Activated naive CD8-positive, alpha-beta T cell (primary cell): ENCODE results near the gene HSD11B1.

Experiments used
- H3K27ac Mint-ChIP-seq: one replicate; pipeline ENCODE4 v1.8.0; 2021; ENCODE audit warnings: mixed read lengths
- H3K27me3 Mint-ChIP-seq: one replicate; pipeline ENCODE4 v1.8.0; 2021; ENCODE audit warnings: mixed read lengths
- H3K36me3 Mint-ChIP-seq: one replicate; pipeline ENCODE4 v1.8.0; 2021; ENCODE audit warnings: mixed read lengths
- H3K4me1 Mint-ChIP-seq: one replicate; pipeline ENCODE4 v1.8.0; 2021; ENCODE audit warnings: low read depth, mixed read lengths
- H3K4me3 Mint-ChIP-seq: one replicate; pipeline ENCODE4 v1.8.0; 2021; ENCODE audit warnings: mild to moderate bottlenecking, mixed read lengths
- H3K9me3 Mint-ChIP-seq: one replicate; pipeline ENCODE4 v1.8.0; 2021; ENCODE audit warnings: low read depth, mixed read lengths

Gene HSD11B1

GRCh38 chr1:209704584-209704983 is at the start of gene HSD11B1:
TSS of gene HSD11B1 (plus strand) at chr1:209704846. CDS start at chr1:209704943, 97 bp downstream.
- Mint-ChIP-seq H3K36me3 (peaks cover 3% of the 10 kb centered on the region), H3K4me1 (peaks cover 14% of the 10 kb centered on the region), H3K27me3 (no peaks in the 10 kb centered on the region), H3K27ac (peak within 1 kb of the TSS; percentile 13), H3K9me3 (no peaks in the 10 kb centered on the region), H3K4me3 (no peak within 1 kb of the TSS)

GRCh38 chr1:209655411-209656231 is 49.0 kb upstream of the HSD11B1 start:
- Mint-ChIP-seq H3K4me3 (no peak overlapping the region), H3K36me3 (no peaks in the 10 kb centered on the region), H3K4me1 (peaks cover 28% of the 10 kb centered on the region), H3K27me3 (peaks cover 2% of the 10 kb centered on the region), H3K27ac (no peak overlapping the region), H3K9me3 (no peaks in the 10 kb centered on the region)

- H3K27me3 Mint-ChIP-seq = peaks cover 2% of the 10 kb centered on the region
- no peaks in the 10 kb centered on the region for H3K9me3 Mint-ChIP-seq
- peaks cover 22% of the 10 kb centered on the region for H3K4me1 Mint-ChIP-seq
- no peak overlapping the region for H3K27ac Mint-ChIP-seq
- H3K36me3 Mint-ChIP-seq = peaks cover 2% of the 10 kb centered on the region
- H3K4me3 Mint-ChIP-seq = no peak overlapping the region
Measured at GRCh38 chr1:209657140-209657879, 47.3 kb upstream of the HSD11B1 start.

GRCh38 chr1:209657918-209658317 is 46.7 kb upstream of the HSD11B1 start:
- H3K27me3 Mint-ChIP-seq = peaks cover 2% of the 10 kb centered on the region
- H3K4me3 Mint-ChIP-seq = no peak overlapping the region
- H3K9me3 Mint-ChIP-seq = no peaks in the 10 kb centered on the region
- no peak overlapping the region for H3K27ac Mint-ChIP-seq
- H3K36me3 Mint-ChIP-seq = peaks cover 3% of the 10 kb centered on the region
- H3K4me1 Mint-ChIP-seq = peaks cover 17% of the 10 kb centered on the region

GRCh38 chr1:209659909-209660308 is 44.7 kb upstream of the HSD11B1 start:
- H3K4me1 Mint-ChIP-seq = peaks cover 9% of the 10 kb centered on the region
- H3K27ac Mint-ChIP-seq = no peak overlapping the region
- H3K4me3 Mint-ChIP-seq = no peak overlapping the region
- no peaks in the 10 kb centered on the region for H3K9me3 Mint-ChIP-seq
- peaks cover 7% of the 10 kb centered on the region for H3K36me3 Mint-ChIP-seq
- peaks cover 2% of the 10 kb centered on the region for H3K27me3 Mint-ChIP-seq

- H3K36me3 Mint-ChIP-seq = peaks cover 7% of the 10 kb centered on the region
- no peaks in the 10 kb centered on the region for H3K9me3 Mint-ChIP-seq
- no peak overlapping the region for H3K27ac Mint-ChIP-seq
- H3K4me3 Mint-ChIP-seq = no peak overlapping the region
- peaks cover 2% of the 10 kb centered on the region for H3K27me3 Mint-ChIP-seq
- H3K4me1 Mint-ChIP-seq = peaks cover 9% of the 10 kb centered on the region
Measured at GRCh38 chr1:209661071-209661470, 43.6 kb upstream of the HSD11B1 start.

- no peak overlapping the region for H3K4me3 Mint-ChIP-seq
- H3K27me3 Mint-ChIP-seq = no peaks in the 10 kb centered on the region
Measured at GRCh38 chr1:209662879-209663327, 41.7 kb upstream of the HSD11B1 start.

GRCh38 chr1:209667103-209667502 is 37.5 kb upstream of the HSD11B1 start:
- Mint-ChIP-seq H3K27me3 (peaks cover 2% of the 10 kb centered on the region), H3K4me3 (no peak overlapping the region), H3K27ac (no peak overlapping the region), H3K9me3 (no peaks in the 10 kb centered on the region), H3K36me3 (peaks cover 5% of the 10 kb centered on the region), H3K4me1 (no peaks in the 10 kb centered on the region)

More at GRCh38 chr1:209662879-209663327, 41.7 kb upstream of the HSD11B1 start:
- peaks cover 9% of the 10 kb centered on the region for H3K4me1 Mint-ChIP-seq
- H3K9me3 Mint-ChIP-seq = no peaks in the 10 kb centered on the region
- peaks cover 7% of the 10 kb centered on the region for H3K36me3 Mint-ChIP-seq
- H3K27ac Mint-ChIP-seq = no peak overlapping the region

- Mint-ChIP-seq H3K4me1 (peaks cover under 1% of the 10 kb centered on the region), H3K27me3 (peaks cover 2% of the 10 kb centered on the region), H3K9me3 (no peaks in the 10 kb centered on the region), H3K4me3 (no peak overlapping the region), H3K27ac (no peak overlapping the region), H3K36me3 (peaks cover 5% of the 10 kb centered on the region)
Measured at GRCh38 chr1:209667708-209668107, 36.9 kb upstream of the HSD11B1 start.

GRCh38 chr1:209670441-209671082 is 34.1 kb upstream of the HSD11B1 start:
- H3K4me1 Mint-ChIP-seq = peaks cover 28% of the 10 kb centered on the region
- H3K27me3 Mint-ChIP-seq = peaks cover 10% of the 10 kb centered on the region
- no peak overlapping the region for H3K4me3 Mint-ChIP-seq
- no peaks in the 10 kb centered on the region for H3K36me3 Mint-ChIP-seq
- no peaks in the 10 kb centered on the region for H3K9me3 Mint-ChIP-seq
- no peak overlapping the region for H3K27ac Mint-ChIP-seq

GRCh38 chr1:209672705-209673630 is 31.7 kb upstream of the HSD11B1 start:
- Mint-ChIP-seq H3K27ac (peak overlapping the region; percentile 23), H3K36me3 (no peaks in the 10 kb centered on the region), H3K9me3 (no peaks in the 10 kb centered on the region), H3K4me3 (no peak overlapping the region), H3K27me3 (peaks cover 25% of the 10 kb centered on the region), H3K4me1 (peaks cover 38% of the 10 kb centered on the region)

- Mint-ChIP-seq H3K9me3 (no peaks in the 10 kb centered on the region), H3K27me3 (peaks cover 25% of the 10 kb centered on the region), H3K36me3 (no peaks in the 10 kb centered on the region), H3K4me3 (no peak overlapping the region), H3K27ac (no peak overlapping the region), H3K4me1 (peaks cover 38% of the 10 kb centered on the region)
Measured at GRCh38 chr1:209673631-209674417, 30.8 kb upstream of the HSD11B1 start.

GRCh38 chr1:209674957-209675564 is 29.6 kb upstream of the HSD11B1 start, which contains the start of gene G0S2:
TSS of gene G0S2 (plus strand) at chr1:209675412. CDS start at chr1:209675685, 273 bp downstream.
- no peaks in the 10 kb centered on the region for H3K36me3 Mint-ChIP-seq
- H3K4me1 Mint-ChIP-seq = peaks cover 38% of the 10 kb centered on the region
- no peaks in the 10 kb centered on the region for H3K9me3 Mint-ChIP-seq
- peaks cover 23% of the 10 kb centered on the region for H3K27me3 Mint-ChIP-seq
- H3K27ac Mint-ChIP-seq = no peak within 1 kb of the TSS
- H3K4me3 Mint-ChIP-seq = peak within 1 kb of the TSS; percentile 77
